ENCODE results near the gene PCDH15.

The PCDH15 gene

GRCh38 chr10:54800741-54801421, at the start of gene PCDH15:
Gene PCDH15, minus strand, starts transcription at chr10:54801231. Its CDS starts 136,969 bp downstream, at chr10:54664262.
- DNase-seq, result peak; percentile 5 to 63

DNA sequence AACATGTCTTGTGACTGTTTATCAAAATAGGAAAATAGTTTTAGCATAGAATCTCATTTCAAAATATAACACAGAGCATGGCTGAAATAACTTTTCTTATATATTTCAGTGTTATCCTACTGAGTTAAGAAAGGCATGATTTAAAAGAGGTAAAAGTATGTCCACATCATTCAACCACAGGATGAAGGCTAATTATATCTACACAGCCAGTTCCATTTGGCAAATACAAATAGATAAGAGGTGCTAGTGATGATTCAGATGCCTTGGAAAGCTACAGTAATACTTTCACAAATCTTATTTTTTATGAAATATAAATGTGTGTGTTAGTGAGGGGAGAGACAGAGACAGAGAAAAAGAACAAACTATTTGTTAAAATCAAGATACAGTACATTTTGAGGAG, 42.9 kb upstream of the PCDH15 start:
- no peak for DNase-seq

DNA sequence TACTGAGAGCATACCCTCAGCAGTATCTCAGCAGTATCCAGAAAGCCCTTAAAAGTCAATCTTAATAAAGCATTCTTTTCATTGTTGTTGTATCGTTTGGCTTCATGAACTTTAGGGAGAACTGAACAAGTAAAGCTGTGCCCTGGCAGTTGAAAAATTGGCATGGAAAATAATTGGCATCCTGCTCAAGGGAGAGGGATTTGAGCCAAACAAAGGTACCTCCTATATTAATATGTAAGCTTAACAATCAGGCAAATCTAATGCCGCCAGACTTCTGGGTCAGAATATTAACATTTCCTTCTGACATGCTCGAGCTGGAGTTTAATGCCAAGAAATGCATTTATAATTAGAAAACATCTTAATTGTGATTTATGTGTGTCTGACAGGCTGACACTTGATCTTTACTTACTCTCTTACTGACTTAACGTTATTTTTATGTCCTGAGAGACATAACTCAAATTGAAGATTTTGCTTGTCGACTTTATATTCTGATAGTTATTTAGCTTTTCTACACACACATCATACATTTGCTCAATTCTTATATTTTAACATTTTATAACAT, 42.1 kb upstream of the PCDH15 start:
- DNase-seq, result no peak

GRCh38 chr10:54837479-54837878, 36.4 kb upstream of the PCDH15 start:
- no peak for DNase-seq

DNA sequence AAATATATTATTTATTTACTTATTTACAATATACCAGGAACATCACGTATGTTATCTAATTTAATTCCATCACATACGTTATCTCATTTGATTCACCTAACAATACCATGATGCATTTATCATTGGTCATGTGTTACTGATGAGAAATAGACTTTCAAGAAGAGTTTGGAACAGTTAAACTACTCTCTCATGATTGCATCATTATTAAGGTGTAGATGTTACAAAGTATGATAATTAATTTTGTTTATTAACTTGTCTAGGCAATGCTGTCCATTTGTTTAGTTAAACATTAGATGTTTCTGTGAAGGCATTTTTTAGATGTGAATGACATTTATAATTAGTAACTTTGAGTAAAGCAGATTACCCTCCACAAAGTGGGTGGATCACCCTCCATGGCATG, 32.0 kb upstream of the PCDH15 start:
- DNase-seq, result no peak

DNA sequence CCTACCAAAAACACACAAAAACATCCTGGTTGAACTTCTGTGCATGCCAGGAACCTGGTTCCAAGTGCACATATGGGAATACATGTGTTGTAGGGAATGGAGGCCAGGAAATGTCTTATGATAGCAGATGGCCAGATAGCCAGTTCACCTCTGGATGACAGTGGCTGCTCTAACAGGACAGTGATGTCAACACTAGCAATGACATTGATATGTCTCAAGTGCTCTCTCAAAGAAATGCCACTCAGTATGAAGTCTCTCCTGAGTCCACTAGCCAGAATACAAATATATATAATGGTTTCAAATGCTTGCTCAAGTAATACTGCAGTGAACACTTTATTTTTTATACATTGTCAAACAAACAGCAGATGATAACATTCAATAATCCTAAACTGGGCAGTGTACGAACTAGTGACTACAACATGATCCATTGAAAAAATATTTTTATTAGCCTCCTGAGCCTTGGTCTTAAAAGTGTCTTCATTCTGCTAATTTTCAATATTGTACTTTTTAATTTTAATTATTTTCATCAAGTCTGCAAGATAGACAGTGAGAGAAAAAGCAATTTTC, 26.0 kb upstream of the PCDH15 start:
- DNase-seq, result no peak

DNA sequence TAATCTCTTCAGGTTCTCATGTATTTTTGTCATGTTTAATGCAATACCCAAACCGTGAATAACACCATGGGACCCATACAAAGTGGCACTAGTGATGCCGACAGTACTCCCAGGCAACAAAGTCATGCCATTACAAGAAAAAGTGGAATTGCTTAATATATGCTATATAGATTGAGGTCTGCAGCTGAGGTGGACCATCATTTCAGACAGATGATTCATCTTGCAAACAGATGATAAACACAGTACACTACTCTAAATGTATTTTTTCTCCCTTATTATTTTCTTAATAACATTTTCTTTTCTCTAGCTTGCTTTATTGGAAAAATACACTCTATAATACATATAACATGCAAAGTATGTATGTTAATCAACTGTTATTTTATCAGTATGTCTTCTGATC, 14.6 kb upstream of the PCDH15 start:
- no peak for DNase-seq

DNA sequence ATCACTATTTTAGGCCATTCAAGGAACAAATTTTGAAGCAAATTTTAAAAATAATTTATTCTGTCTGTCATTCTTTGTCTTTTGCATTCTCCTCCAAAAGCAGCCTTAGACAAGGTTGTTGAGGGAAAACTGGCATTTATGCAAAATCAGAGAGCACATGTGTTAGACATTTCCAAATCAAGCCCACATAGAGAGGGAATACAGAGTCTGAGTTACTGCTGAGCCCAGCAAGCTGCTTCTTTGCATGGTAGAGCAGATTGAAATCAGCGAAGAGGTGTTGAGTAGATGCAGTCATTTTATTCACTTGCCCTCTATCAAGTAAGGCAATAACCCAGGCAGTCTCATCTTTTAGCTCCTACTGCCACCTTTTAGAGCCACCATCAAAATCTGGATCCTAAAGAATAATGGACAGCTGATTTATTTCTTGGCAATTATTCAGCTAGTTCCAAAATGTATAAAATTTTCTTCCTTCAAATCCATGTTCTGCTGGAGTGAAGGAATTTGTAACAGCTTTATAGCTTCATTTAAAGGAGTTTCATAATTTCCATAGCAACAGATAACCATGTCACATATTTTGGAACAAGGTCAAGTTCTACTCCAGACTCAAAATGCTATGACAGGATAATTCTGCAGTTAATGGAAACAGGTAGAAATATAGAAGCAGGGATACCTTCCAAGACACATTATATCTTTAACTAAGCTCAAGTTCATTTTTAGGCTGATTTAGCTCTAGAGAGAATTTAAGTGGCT, 7.3 kb upstream of the PCDH15 start:
- no peak for DNase-seq

- no peak for DNase-seq
These were observed 1.5 kb downstream of the PCDH15 start for GRCh38 chr10:54799506-54799905.

- no peak for DNase-seq
These were observed 3.3 kb downstream of the PCDH15 start for GRCh38 chr10:54797636-54798321.

DNA sequence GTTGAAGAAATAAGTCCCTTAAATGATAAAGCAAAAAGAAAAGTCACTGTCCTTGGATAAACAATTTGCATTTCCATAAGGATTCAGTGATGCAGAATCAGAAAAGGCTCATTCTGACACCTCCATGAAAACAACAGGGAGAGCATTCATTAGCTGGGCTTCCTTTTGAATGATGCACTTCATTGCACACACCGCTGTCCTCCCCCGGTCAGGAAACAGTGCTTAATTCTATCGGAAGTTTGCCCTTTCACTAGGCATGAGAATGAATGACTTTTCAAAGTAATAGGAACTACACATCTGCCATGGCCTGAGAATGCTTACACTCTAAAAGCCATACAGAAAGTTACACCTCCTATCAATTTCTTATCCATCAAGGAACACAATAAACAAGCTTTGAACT, 4.2 kb downstream of the PCDH15 start:
- DNase-seq, result no peak

DNA sequence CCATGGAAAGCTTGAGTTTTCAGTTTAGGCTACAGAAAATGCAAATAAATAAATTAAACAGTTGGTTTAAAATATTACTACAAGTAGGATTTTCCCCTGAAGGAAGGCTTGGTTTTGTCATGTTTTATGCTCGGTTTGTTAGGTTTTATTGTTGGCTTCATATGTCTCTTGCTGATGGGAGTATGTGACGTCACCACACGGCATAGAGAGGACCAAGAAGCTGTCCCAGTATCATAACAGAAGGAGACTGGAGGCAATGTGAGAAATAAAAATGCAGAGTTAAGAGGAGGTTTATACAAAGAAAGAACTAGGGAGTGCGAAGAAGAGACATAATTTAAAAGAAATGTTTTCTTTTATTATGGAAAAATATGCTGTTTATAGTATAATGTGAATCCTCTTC, 24.4 kb downstream of the PCDH15 start:
- no peak for DNase-seq

DNA sequence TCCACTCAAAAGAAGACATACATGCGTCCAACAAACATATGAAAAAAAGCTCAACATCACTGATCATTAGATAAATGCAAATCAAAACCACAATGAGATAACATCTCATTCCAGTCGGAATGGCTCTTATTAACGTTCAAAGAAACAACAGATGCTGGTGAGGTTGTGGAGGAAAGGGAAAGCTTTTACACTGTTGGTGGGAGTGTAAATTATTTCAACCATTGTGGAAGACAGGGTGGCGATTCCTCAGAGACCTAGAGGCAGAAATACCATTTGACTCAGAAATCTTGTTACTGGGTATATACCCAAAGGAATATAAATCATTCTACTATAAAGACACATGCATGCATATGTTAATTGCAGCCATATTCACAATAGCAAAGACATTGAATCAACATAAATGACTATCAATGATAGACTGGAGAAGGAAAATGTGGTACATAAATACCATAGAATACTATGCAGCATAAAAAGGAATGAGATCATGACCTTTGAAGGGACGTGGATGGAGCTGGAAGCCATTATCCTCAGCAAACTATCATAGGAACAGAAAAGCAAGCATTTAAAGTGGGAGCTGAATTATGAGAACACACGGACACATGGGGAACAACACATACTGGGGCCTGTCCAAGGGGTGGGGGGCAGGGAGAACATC, 28.4 kb downstream of the PCDH15 start:
- DNase-seq, result no peak

- no peak for DNase-seq
These were observed 32.0 kb downstream of the PCDH15 start for GRCh38 chr10:54769051-54769450.

GRCh38 chr10:54758791-54759190, 42.2 kb downstream of the PCDH15 start:
- DNase-seq, result no peak

DNA sequence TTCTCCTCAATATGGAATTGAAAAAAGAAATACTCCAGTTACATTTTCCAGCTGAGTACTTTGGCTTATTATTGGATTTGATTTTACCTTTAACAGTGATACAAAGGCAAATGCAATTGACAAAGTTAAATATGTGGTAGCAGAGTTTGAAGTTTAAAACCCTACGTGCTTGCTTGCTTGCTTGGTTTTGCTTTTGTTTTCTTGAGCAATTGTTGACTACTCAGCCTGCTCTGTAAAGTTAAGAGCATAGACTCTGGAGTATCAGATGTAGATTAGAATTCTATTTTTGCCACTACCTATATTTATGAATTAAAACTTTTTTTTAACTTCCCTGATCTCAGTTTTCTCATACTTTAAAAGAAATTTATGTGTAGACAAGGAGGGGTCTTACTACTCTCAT, 51.4 kb downstream of the PCDH15 start:
- no peak for DNase-seq

DNA sequence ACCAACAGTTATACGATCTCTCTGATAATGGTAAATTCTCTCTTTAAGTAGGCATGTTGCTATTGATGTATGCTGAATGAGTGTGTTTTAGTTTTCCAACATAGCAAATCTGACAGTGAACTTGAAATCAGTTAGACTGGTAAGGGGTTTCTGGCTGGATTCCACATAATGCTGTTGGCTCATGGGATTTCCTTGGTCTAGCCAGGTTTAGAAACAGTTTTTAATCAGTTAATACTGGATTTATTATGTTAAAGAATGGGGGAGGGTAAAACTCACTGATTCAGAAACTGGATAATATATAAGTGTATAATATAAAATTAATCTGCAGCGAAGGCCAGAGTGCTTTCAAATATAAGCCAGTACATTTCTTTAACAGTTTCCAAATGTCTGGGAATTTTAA, 55.6 kb downstream of the PCDH15 start:
- DNase-seq, result no peak

DNA sequence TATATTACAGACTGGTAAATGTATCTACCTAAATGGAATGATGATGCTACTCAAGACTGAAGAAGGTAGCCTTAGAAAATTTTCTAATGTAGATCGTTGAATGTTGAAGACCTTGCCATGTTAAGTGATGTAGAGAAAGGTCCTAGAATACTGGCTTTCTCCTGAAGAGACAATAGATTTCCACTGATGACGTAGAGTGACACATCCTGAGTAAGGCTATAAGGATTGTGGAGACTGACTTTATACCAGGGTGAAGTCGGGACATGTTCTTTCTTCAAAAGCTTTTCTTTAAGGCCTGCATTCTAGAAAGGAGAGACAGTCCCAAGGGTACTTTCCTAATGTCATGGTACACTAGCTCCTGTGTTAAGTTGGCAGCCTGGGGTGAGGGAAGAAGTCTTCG, 58.6 kb downstream of the PCDH15 start:
- DNase-seq, result no peak

DNA sequence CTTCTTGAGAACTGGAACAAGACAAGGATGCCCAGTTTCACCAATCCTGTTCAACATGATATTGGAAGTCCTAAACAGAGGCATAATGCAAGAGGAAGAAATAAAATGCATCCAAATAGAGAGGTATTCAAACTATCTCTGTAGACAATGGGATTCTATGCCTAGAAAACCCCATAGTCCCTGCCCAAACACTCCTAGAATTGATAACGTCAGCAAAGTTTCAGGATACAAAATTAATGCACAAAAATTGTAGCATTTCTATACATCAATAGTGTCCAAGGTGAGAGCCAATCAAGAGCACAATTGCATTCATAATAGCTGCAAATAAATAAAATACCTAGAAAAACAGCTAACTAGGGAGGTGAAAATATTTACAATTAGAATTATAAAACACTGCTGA, 72.5 kb downstream of the PCDH15 start:
- no peak for DNase-seq

DNA sequence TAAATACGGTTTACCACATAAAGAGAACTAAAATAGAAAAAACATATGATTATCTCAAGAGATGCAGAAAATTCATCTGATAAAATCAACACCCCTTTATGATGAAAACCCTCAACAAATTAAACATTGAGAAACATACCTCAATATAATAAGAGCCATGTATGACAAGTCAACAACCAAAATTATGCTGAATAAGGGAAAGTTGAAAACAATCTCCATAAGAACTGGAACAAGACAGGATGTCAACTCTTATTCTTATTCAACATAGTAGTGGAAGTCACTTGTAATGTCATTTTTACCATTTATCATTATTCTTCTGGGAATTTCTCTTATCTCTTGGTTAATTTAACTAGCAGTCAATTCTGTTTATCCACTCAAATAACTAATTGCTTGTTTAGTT, 79.0 kb downstream of the PCDH15 start:
- no peak for DNase-seq

DNA sequence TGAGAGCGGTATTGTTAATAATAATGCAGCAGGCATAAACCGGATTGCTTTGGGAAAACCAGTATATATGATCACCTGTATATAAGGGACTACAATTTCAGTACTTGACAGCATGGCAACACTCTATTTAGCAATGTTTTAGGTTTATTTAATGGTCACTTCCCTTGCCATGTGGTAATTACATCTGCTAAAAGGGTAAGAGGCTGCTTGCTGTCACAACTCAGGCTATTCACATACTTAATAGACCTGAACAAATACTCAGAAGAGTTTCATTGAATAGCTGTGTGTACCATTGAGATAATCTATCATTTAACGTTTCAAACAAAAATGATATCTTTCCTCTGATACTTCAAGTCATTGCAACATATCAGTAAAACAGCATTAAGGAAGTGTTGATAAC, 90.1 kb downstream of the PCDH15 start:
- no peak for DNase-seq

DNA sequence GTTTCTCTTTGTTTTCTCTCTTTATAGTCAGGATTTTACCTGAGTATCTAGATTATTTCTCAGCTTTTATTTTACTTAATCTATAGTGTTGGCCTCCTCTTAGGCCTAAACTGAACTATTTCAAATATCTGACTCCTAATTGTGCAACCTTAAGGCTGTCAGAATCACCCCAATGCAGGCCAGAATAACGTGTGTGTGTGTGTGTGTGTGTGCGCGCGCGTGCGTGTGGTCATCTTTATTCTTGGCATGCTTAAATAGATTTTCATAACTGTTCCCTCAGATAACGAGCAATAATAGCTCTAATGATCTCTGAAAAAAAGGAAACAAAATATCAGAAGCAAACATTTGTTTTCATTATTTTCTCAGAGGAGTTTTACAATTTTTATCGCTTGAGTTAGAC, 92.4 kb downstream of the PCDH15 start:
- no peak for DNase-seq

DNA sequence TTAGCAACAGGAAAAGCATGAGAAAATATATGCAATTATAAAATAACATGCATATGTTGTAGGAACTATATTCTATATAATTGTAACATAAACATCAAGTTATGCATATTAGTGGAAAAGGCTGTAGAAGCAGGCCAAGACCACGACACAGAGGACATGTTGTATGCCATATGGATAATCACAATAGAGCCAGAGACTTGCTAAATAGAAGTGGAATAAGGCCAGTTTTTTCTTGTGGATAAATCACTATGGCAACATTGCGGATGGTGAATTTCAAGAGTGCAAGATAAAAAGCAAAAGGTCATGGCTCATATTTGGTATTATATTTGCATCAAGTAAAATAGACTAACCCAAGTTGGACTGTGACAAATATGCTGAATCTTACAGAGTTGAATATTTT, 93.0 kb downstream of the PCDH15 start:
- DNase-seq, result peak in 1 of 2 experiments; percentile 8

Data from NCI-H524 (cell line).